PFSK-1 (cell line): ENCODE measurements around the gene C11orf21.

ENCODE experiments used
- FOXP2 ChIP-seq: optimal IDR thresholded peaks from 2 replicates; pipeline ENCODE3; 2011; ENCODE audit warnings: borderline replicate concordance, control low read depth, inconsistent platforms; ENCODE audit not compliant: insufficient read depth; ENCODE audit errors: extremely low read length, extremely low read depth
- POLR2AphosphoS5 ChIP-seq: IDR thresholded peaks from 2 replicates; pipeline ENCODE4 v1.6.1; 2012; ENCODE audit warnings: low read depth, mild to moderate bottlenecking, control low read depth, low read length, moderate library complexity
- SIN3A ChIP-seq: IDR thresholded peaks from 2 replicates; pipeline ENCODE4 v1.6.1; 2012; ENCODE audit warnings: mild to moderate bottlenecking, low read length, moderate library complexity, borderline replicate concordance; ENCODE audit not compliant: insufficient read depth
- TAF1 ChIP-seq: IDR thresholded peaks from 2 replicates; pipeline ENCODE4 v1.6.1; 2012; ENCODE audit warnings: low read length, control low read depth, borderline replicate concordance; ENCODE audit not compliant: insufficient read depth
- TF ChIP-seq, protein P1 (sequence below), 2 experiments: IDR thresholded peaks; 2 replicates each; pipeline versions ENCODE4 v1.6.1 to v1.8.0; 2011 to 2012; ENCODE audit warnings: low read depth in 2 of 2, low read length in 2 of 2, control low read depth in 1 of 2, inconsistent platforms in 1 of 2, mild to moderate bottlenecking in 1 of 2, moderate library complexity in 1 of 2; ENCODE audit not compliant: insufficient read depth in 1 of 2

C11orf21 gene

DNA sequence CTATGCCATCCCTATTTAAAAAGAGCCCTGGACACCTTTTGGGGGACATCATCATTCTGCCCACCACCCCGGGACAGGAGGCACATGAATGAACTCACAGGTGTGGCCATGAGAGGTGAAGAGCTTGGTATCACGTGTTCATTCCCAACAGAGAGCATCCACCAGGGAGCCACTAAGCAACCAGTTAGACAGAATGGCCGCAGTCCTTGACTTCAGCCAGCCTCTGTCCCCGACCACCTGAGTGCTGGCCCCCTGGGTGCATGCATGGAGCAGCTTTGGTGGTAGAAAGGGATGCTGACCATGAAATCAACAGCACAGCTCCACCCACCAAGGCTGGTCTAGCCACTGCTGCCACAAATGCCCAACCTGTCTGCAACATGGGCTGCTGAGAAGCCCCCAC is 44.3 kb upstream of the C11orf21 start:
- TF ChIP-seq FOXP2 (no peak), POLR2AphosphoS5 (no peak)

DNA sequence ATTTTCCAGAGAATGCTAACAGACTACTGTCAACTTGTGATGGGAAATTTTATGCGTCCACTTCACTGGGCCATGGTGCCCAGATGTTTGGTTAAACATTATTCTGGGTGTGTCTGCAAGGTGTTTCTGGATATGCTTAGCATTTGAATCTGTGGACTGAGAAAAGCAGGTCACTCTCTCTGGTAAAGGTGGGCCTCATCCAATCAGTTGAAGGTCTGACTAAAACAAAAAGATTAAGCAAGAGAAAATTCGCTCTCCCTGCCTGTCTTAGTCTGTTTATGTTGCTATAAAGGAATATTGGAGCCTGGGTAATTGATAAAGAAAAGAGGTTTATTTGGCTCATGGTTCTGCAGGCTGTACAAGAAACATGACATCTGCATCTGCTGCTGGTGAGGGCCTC is 43.3 kb upstream of the C11orf21 start:
- TF ChIP-seq POLR2AphosphoS5 (no peak), FOXP2 (no peak), TAF1 (no peak), SIN3A (no peak)
- TF ChIP-seq, protein P1, sequence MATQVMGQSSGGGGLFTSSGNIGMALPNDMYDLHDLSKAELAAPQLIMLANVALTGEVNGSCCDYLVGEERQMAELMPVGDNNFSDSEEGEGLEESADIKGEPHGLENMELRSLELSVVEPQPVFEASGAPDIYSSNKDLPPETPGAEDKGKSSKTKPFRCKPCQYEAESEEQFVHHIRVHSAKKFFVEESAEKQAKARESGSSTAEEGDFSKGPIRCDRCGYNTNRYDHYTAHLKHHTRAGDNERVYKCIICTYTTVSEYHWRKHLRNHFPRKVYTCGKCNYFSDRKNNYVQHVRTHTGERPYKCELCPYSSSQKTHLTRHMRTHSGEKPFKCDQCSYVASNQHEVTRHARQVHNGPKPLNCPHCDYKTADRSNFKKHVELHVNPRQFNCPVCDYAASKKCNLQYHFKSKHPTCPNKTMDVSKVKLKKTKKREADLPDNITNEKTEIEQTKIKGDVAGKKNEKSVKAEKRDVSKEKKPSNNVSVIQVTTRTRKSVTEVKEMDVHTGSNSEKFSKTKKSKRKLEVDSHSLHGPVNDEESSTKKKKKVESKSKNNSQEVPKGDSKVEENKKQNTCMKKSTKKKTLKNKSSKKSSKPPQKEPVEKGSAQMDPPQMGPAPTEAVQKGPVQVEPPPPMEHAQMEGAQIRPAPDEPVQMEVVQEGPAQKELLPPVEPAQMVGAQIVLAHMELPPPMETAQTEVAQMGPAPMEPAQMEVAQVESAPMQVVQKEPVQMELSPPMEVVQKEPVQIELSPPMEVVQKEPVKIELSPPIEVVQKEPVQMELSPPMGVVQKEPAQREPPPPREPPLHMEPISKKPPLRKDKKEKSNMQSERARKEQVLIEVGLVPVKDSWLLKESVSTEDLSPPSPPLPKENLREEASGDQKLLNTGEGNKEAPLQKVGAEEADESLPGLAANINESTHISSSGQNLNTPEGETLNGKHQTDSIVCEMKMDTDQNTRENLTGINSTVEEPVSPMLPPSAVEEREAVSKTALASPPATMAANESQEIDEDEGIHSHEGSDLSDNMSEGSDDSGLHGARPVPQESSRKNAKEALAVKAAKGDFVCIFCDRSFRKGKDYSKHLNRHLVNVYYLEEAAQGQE (IDR thresholded peaks at IDR 0.05; ENCODE audit: insufficient read depth in 1 of 2, low read depth in 2 of 2, low read length in 2 of 2) = no peak

DNA sequence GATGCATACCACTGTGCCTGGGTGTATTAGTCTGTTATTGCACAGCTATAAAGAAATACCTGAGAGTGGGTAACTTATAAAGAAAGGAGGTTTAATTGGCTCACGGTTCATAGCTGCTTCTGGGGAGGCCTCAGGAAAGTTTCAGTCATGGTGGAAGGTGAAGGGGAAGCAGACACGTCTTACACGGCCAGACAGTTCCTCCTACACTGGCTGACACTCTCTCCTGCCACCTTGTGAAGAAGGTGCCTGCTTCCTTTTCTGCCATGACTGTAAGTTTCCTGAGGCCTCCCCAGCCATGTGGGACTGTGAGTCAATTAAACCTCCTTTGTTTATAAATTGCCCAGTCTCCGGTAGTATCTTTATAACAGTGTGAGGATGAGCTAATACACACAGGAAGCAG is 41.8 kb upstream of the C11orf21 start:
- TF ChIP-seq SIN3A (no peak), POLR2AphosphoS5 (no peak), FOXP2 (no peak), TAF1 (no peak)
- TF ChIP-seq, protein P1 (IDR thresholded peaks at IDR 0.05; ENCODE audit: insufficient read depth in 1 of 2, low read depth in 2 of 2, low read length in 2 of 2) = no peak

DNA sequence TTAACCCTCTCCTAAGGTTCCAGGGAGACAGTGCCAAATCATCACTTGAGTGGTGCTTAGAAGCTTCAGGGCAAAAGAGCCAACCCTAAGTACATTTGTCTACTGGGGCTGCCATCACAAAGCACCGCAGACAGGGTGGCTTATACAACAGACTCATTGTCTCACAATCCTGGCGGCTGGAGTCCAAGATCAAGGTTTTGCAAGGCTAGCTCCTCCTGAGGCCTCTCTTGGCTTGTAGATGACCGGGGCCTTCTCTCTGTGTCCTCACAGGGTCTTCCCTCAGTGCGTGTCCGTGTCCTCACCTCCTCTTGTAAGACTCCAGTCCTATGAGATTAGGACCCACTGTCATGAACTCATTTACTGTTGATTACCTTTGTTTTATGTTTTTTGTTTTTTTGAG is 41.3 kb upstream of the C11orf21 start:
- TF ChIP-seq TAF1 = no peak
- no peak for TF ChIP-seq POLR2AphosphoS5
- TF ChIP-seq, protein P1 (IDR thresholded peaks at IDR 0.05; ENCODE audit: insufficient read depth in 1 of 2, low read depth in 2 of 2, low read length in 2 of 2) = no peak
- no peak for TF ChIP-seq FOXP2
- no peak for TF ChIP-seq SIN3A

DNA sequence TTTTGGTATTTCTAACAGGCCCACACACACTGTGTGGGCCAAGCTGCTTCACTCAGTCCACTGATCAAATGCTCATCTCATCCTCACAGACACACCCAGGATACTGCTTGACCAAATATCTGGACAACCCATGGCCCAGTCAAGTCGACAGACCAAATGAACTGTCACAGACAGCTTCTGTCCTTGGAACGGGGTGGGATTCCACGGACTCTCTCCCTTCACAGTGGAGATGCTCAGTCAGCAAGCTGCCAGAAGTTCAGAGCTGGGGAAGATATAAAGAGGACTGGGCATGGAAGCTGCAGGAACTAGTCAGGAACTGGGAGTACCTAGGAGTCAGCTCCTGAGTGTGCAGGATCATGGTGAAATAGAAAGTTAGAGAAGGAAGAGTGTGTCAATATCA is 40.8 kb upstream of the C11orf21 start:
- TF ChIP-seq POLR2AphosphoS5 (no peak), SIN3A (no peak), TAF1 (no peak), FOXP2 (no peak)
- TF ChIP-seq, protein P1 (IDR thresholded peaks at IDR 0.05; ENCODE audit: insufficient read depth in 1 of 2, low read depth in 2 of 2, low read length in 2 of 2) = no peak

DNA sequence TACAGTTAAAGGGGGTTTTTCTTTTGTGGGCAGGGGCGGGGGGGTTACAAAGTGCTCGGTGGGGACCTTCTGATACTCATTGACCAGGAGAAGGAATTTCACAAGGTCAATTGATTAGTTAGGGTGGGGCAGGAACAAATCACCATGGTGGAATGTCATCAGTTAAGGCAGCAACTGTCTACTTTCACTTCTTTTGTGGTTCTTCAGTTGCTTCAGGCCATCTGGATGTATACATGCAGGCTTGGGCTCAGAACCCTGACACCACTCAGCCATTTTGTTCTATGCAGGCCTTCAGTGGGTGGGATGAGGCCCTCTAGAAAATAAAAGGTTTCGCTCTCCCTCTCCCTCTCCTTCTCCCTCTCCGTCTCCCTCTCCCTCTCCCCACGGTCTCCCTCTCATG is 29.7 kb upstream of the C11orf21 start:
- TF ChIP-seq TAF1 (no peak), POLR2AphosphoS5 (no peak), FOXP2 (no peak), SIN3A (no peak)
- TF ChIP-seq, protein P1 (IDR thresholded peaks at IDR 0.05; ENCODE audit: insufficient read depth in 1 of 2, low read depth in 2 of 2, low read length in 2 of 2) = no peak
